ENCODE data around the gene CABP4.

The CABP4 gene

DNA sequence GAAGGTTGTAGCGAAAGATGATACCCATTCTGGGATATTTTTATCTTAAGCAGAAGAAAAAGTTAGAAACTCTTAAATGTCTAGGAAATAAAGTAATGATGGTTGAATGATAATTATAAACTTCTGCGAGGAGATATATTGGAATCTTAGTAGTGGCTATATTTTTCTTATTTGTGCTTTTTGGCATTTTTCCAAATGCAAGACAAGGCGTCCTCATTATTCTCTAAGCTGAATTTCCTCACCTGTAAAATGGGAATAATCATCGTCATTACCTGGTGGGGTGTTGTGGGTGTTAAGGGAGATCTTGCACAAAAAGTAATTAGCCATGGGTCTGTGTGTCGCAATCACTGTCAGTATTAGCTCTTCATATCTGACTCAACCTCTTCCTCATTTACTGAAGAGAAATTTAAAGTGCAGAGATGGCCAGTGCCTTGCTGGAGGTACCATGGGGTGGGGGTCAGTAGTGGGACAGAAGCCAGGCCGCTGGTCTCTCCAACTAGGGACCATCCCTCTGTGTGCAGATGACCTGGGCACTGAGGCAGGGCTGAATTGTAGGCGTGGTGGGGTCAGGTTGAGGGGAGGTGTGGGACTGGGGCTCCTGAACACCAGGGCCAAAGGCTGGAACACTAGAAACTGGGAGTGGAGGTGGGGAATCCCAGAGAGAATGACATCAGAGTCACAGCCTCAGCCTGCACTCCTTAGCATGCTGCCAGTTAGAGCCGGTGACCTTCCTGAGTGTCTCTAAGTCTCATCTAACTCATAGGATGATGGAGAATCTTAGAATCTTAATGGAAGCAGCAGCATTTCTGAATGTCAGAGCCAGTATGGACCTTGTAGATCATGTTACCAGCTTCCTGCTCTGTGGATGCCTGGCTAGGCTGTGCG is 45.9 kb downstream of the CABP4 start:
- Histone ChIP-seq H3K9ac (ENCODE audit: low read depth, low read length) (no peak overlapping the region), H3K4me1 (ENCODE audit: control insufficient read depth, insufficient read depth, low read length) (peaks cover 4% of the 10 kb centered on the region), H3K4me3 (ENCODE audit: low read depth, low read length) (no peak overlapping the region), H3K36me3 (ENCODE audit: control insufficient read depth, insufficient read depth, low read length) (peaks cover 41% of the 10 kb centered on the region), H3K9me3 (ENCODE audit: control insufficient read depth, insufficient read depth, low read length) (no peaks in the 10 kb centered on the region), H3K27me3 (ENCODE audit: control insufficient read depth, insufficient read depth, low read length) (peaks cover 2% of the 10 kb centered on the region)

DNA sequence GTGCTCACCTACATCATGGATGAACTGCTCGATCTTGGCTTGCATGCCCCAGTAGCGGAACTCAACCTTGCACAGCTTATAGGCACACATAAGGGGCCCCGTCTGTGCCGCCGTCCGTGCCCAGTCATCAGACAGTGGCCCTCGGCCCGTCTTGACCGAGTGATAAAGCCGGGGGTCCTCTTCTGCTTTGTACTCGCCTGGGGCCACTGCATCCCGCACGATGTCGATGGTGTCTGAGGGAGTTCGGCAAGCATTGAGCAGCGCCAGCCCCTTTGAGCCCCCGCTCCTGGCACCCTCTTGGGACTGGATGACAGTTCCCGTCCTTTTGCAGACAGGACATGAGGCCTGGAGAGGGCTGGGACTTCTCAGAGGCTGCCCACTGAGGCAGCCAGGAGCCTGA is 46.7 kb downstream of the CABP4 start:
- Histone ChIP-seq H3K4me1 (ENCODE audit: control insufficient read depth, insufficient read depth, low read length) (peaks cover 4% of the 10 kb centered on the region), H3K27me3 (ENCODE audit: control insufficient read depth, insufficient read depth, low read length) (peaks cover 2% of the 10 kb centered on the region), H3K9ac (ENCODE audit: low read depth, low read length) (no peak overlapping the region), H3K4me3 (ENCODE audit: low read depth, low read length) (no peak overlapping the region), H3K9me3 (ENCODE audit: control insufficient read depth, insufficient read depth, low read length) (no peaks in the 10 kb centered on the region), H3K36me3 (ENCODE audit: control insufficient read depth, insufficient read depth, low read length) (peaks cover 38% of the 10 kb centered on the region)

DNA sequence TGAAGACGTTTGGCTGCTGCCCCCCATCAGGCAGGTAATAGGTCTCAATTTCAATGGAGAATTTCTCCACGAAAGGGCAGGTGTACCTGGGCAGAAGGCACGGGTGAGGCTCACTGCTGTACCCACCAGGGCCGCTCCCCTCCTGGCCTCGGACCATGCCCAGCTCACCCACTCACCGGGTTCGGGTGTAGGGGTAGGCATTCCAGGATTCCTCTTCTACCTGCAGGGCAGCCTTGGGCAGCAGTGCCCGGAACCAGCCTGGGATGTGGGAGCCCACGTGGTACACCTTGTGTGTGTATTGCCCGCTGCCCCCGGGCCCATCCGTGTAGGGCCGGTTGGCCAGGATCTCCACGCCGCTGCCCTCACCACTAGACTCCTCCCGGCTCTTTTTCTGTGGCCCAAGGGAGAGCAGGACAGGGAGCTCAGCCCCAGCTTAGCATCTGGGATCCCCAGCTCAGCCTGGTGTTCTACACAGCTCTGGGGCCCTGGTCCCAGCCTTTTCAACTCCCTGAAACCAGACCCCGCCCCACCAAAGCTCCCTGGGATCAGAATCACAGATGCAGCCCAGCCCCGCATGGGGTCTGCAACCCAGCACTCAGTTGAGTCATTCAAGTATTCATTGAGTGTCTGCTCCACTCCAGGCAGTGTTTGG is 47.3 kb downstream of the CABP4 start:
- Histone ChIP-seq H3K9me3 (ENCODE audit: control insufficient read depth, insufficient read depth, low read length) (no peaks in the 10 kb centered on the region), H3K4me3 (ENCODE audit: low read depth, low read length) (no peak overlapping the region), H3K27me3 (ENCODE audit: control insufficient read depth, insufficient read depth, low read length) (peaks cover 2% of the 10 kb centered on the region), H3K9ac (ENCODE audit: low read depth, low read length) (no peak overlapping the region), H3K36me3 (ENCODE audit: control insufficient read depth, insufficient read depth, low read length) (peaks cover 32% of the 10 kb centered on the region), H3K4me1 (ENCODE audit: control insufficient read depth, insufficient read depth, low read length) (peaks cover 4% of the 10 kb centered on the region)

DNA sequence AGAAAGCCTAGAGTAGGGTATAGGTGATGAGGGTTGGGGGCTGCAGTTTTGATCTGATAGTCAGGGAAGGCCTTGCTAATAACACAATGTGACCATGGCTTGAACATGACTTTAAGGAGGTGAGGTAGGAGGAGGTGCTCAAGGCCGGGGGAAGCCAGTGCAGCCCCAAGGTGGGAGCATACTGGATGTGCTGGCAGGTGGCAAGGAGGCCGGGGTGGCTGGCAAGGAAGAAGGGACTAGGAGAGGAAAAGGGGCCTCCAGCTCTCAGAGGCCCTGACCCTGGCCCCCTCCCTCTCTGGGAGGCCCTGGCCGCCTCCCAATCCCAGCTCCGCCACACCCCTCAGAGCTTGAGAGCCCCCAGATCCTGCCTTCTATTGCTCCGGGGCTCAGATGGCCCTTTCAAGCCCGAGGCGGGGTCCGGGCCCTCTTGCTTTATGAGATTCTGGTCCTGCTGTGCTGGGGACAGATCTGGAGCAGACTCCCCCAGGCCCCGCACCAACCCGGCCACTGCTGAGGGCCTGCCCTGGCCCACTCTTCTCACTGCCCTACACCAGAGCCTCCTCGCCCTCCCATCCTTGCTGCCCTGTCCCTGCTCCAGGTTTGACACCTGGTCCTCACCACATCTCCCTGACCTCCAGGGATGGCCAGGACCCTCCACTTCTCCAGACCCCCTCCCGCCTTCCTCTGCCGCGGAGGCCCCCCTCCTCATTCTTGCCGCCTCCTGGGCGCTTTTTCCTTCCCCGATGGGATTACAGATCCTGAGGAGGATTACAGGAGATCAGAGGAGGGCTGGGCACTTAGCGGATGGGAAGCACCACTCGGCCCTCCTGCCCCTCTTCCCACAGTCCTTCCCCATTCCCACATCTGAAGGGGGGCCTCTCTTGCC is 48.2 kb downstream of the CABP4 start:
- Histone ChIP-seq H3K27me3 (ENCODE audit: control insufficient read depth, insufficient read depth, low read length) (peaks cover 2% of the 10 kb centered on the region), H3K4me3 (ENCODE audit: low read depth, low read length) (peak overlapping the region; percentile 83), H3K9me3 (ENCODE audit: control insufficient read depth, insufficient read depth, low read length) (no peaks in the 10 kb centered on the region), H3K9ac (ENCODE audit: low read depth, low read length) (no peak overlapping the region), H3K4me1 (ENCODE audit: control insufficient read depth, insufficient read depth, low read length) (peaks cover 4% of the 10 kb centered on the region), H3K36me3 (ENCODE audit: control insufficient read depth, insufficient read depth, low read length) (peaks cover 25% of the 10 kb centered on the region)

DNA sequence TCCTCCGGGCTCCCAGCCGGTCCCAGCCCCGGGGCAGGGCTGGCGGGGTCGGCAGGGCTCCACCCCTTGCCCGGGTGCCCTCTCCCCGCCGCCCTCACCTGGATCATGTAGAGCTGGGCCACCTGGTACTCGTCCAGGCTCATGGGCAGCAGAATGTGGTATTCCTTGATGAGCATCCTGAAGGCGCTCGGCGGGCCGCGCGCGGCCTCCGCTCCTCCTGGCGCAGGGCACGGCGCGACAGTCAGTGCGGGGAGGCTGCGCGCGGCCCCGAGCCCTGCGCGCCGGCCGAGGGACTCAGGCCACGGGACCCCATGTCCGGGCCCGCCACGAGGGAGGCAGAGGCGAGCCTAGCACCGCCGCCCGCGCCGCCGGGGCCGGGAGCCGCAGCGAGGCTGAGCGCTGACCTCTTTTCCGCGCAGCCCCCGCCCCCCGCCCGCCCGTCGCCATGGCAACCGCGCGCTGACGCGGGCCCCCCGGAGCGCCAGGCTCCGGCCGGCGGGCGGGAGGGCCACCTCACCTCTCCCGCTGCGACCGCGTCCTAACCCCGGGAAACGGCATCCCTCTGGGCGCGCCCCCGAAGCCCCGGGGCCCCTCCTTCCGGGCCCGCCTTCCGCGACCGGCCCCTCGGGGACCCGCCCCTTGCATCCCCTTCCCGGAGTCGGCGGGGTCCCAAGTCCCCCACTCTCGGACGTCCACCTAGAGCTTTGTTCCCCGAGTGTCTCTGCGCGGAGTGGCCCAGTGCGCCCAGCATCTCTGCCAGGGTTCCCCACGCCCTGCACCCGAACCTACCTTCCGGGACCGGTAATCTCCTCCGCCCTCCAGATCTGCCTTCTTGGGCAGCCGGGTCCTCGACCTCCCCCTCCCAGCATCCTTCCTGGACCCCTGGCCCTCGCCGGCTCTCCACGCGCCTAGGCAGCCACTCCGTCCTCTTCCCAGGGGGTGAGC is 49.1 kb downstream of the CABP4 start:
- Histone ChIP-seq H3K4me1 (ENCODE audit: control insufficient read depth, insufficient read depth, low read length) (peaks cover 4% of the 10 kb centered on the region), H3K36me3 (ENCODE audit: control insufficient read depth, insufficient read depth, low read length) (peaks cover 18% of the 10 kb centered on the region), H3K4me3 (ENCODE audit: low read depth, low read length) (peak overlapping the region; percentile 83), H3K9me3 (ENCODE audit: control insufficient read depth, insufficient read depth, low read length) (no peaks in the 10 kb centered on the region), H3K9ac (ENCODE audit: low read depth, low read length) (no peak overlapping the region), H3K27me3 (ENCODE audit: control insufficient read depth, insufficient read depth, low read length) (peaks cover 2% of the 10 kb centered on the region)

DNA sequence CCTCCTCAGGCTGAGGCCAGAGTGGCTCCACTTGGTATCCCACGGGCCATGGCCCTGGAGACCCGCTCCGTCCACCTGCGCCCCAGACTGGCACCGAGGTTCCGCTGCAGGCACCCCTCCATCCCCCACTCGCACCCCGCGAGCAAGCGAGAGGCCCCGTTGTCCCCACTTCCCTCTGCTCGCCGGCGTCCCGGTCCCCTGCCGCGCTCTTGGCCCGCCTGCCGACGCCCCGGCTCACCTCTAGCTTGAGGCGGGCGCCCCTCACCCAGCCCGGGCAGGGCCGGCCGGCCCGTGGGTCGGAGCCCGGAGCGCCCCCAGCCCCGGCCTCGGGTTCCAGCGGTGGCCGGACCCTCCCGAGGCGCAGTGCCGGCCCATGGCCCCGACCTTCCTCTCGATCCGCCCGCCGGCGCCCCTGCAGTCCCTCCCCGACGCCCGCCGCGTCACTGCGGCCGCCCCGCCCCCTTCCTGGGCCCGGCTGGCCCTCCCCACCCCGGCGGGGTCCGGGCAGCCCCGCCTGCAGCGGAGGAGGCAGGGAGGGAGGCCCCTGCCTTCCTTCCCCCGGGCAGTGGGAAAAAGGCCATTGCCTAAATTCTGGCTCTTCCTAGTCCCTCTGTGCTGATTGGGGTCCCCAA is 49.9 kb downstream of the CABP4 start, which contains the start of gene PITPNM1:
Gene PITPNM1, minus strand, starts transcription at position 414 of the 632 bp plus-strand sequence. CDS start 1,183 bp downstream, outside the sequence.
- H3K4me3 ChIP-seq (ENCODE audit: low read depth, low read length) = peak within 1 kb of the TSS; percentile 83
- peaks cover 4% of the 10 kb centered on the region for H3K4me1 ChIP-seq (ENCODE audit: control insufficient read depth, insufficient read depth, low read length)
- H3K9ac ChIP-seq (ENCODE audit: low read depth, low read length) = no peak within 1 kb of the TSS
- H3K36me3 ChIP-seq (ENCODE audit: control insufficient read depth, insufficient read depth, low read length) = peaks cover 13% of the 10 kb centered on the region
- H3K9me3 ChIP-seq (ENCODE audit: control insufficient read depth, insufficient read depth, low read length) = no peaks in the 10 kb centered on the region
- peaks cover 2% of the 10 kb centered on the region for H3K27me3 ChIP-seq (ENCODE audit: control insufficient read depth, insufficient read depth, low read length)

DNA sequence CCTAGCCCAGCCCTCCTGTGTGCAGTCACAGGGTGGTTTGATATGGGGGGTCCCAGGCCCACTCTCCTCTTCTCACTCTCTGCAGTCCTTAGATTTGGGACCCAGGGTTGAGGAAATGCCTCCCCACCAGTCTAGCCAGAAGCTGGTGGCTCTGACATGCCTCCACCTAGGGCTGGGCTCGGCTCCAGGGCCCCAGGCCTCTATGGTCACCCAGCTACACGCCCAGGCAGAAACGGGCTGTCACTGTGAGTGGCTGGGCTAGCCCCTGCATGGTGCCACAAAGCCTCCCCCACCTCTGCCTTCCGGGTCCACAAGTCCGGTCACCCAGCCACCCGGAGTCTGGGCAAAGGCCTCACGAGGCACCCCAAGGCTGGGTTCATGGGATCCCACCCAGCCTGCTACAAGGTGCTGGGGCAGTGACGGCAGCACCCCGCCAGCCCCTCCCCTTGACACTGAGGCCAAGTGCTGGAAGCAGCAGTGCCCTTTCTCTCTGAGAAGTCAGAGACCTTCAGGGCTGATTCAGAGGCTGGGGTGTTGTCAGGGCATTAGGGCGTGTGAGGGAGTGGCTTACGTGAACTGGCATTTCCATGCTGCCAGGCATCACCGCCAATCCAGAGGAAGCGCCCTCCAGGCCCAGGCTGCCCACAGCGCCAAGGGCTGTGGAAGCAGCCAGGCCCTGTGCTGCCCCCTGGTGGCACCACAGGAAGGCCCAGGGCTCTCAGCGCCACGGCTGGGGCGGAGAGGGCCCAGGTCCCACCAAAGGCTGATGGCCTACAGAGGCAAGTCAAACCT is 50.6 kb downstream of the CABP4 start:
- H3K4me3 ChIP-seq (ENCODE audit: low read depth, low read length) = peak overlapping the region; percentile 83
- H3K9ac ChIP-seq (ENCODE audit: low read depth, low read length) = no peak overlapping the region

DNA sequence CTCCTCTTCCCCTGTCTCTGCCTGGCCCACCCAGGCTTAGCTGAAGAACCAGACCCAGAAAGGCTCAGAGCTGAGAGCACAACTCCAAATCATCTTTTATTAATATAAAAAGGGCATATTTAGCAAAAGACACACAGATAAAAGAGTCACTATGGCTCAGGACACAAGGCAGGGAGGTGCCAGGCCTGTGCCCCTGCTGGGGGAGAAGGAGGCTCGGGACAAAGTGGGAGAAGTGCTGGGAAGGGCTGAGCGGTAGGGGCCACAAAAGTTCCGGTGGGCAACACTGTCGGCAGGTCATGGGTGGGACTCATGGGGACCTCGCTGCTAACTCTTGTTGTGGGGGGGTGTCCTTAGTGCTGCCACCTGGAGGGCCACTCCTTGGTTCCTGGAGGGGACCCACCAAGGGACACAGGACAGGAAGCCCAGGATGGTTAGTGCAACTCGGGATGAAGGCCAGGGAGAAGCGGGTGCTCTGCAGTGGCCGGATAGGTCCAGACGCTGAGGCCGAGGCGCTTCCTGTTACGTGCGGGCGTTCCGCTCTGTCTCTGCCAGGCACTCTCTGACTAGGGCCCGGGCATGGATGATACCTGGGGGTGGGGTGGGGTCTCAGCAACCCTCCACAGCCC is 51.4 kb downstream of the CABP4 start:
- Histone ChIP-seq H3K4me1 (ENCODE audit: control insufficient read depth, insufficient read depth, low read length) (peaks cover 4% of the 10 kb centered on the region), H3K27me3 (ENCODE audit: control insufficient read depth, insufficient read depth, low read length) (peaks cover 7% of the 10 kb centered on the region), H3K36me3 (ENCODE audit: control insufficient read depth, insufficient read depth, low read length) (peaks cover 7% of the 10 kb centered on the region), H3K4me3 (ENCODE audit: low read depth, low read length) (peak overlapping the region; percentile 84), H3K9ac (ENCODE audit: low read depth, low read length) (no peak overlapping the region), H3K9me3 (ENCODE audit: control insufficient read depth, insufficient read depth, low read length) (no peaks in the 10 kb centered on the region)

More for the DNA sequence above, 50.6 kb downstream of the CABP4 start:
- H3K9me3 ChIP-seq (ENCODE audit: control insufficient read depth, insufficient read depth, low read length) = no peaks in the 10 kb centered on the region
- H3K4me1 ChIP-seq (ENCODE audit: control insufficient read depth, insufficient read depth, low read length) = peaks cover 4% of the 10 kb centered on the region
- peaks cover 2% of the 10 kb centered on the region for H3K27me3 ChIP-seq (ENCODE audit: control insufficient read depth, insufficient read depth, low read length)
- peaks cover 10% of the 10 kb centered on the region for H3K36me3 ChIP-seq (ENCODE audit: control insufficient read depth, insufficient read depth, low read length)

DNA sequence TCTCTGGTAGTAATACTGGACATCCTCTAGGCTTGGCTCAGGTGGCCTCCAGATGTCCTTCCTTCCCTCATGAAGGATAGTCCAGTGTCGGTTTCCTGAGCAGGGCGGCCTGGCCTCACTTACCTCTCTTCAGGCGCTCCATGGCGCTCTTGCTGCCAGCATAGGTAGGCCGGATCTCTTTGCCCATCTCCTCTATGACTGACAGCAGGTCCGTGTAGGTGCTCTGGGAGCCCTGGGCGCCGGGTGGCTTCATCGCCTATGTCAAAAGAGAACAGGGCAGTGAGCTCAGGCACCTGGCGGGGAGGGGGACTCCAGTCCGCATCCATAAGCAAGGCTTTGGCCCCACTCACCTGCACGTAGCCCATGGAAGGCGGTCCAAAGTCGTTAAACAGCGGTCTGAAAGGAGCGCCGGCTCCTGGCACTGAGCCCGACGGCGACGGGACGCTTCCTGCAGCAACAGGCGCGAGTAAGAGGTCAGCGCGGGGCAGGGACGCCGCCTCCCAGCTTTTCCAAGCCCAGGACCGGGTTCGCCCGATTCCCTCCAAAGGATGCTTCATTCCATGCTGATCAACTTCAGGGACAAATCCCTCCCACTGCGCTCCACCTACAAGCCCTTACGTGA is 52.2 kb downstream of the CABP4 start:
- H3K9ac ChIP-seq (ENCODE audit: low read depth, low read length) = peak overlapping the region; percentile 39
- H3K9me3 ChIP-seq (ENCODE audit: control insufficient read depth, insufficient read depth, low read length) = no peaks in the 10 kb centered on the region
- peaks cover under 1% of the 10 kb centered on the region for H3K36me3 ChIP-seq (ENCODE audit: control insufficient read depth, insufficient read depth, low read length)
- H3K4me3 ChIP-seq (ENCODE audit: low read depth, low read length) = peak overlapping the region; percentile 84
- peaks cover 4% of the 10 kb centered on the region for H3K4me1 ChIP-seq (ENCODE audit: control insufficient read depth, insufficient read depth, low read length)
- peaks cover 7% of the 10 kb centered on the region for H3K27me3 ChIP-seq (ENCODE audit: control insufficient read depth, insufficient read depth, low read length)

Data from iPS-15b (cell line).